Upper lobe of left lung (tissue), 6 donors: ENCODE measurements around the gene ITPK1. TPM values are rescaled to one million over a fixed set of nuclear protein-coding genes. Genes with fewer than 3 reads are reported as not detected.

Source experiments
- ATAC-seq, 2 donors: fragments of 200-7000 bp; cut with Tn5 transposase; one replicate each; pipeline ENCODE4 v1.9.1; 2022; ENCODE audit warnings: mild to moderate bottlenecking in 2 of 2, moderate library complexity in 2 of 2; ENCODE audit not compliant: low FRiP score in 2 of 2
- DNase-seq, 2 donors: peaks; one replicate each; pipeline ENCODE4 v3.0.0-alpha.2; 2019 to 2020
- H3K27ac ChIP-seq, 4 donors: fragments of 200-600 bp; sonication (generic); one replicate each; pipeline ENCODE4 v1.5.1; 2016 to 2019
- H3K27me3 ChIP-seq, 4 donors: fragments of 200-600 bp; sonication (generic); one replicate each; pipeline ENCODE4 v1.5.1; 2017 to 2019
- H3K36me3 ChIP-seq, 4 donors: fragments of 200-600 bp; sonication (generic); one replicate each; pipeline ENCODE4 v1.5.1; 2016 to 2019
- H3K4me1 ChIP-seq, 4 donors: fragments of 200-600 bp; sonication (generic); one replicate each; pipeline ENCODE4 v1.5.1; 2018 to 2019
- H3K4me3 ChIP-seq, 4 donors: fragments of 200-600 bp; sonication (generic); one replicate each; pipeline ENCODE4 v1.5.1; 2017 to 2019; ENCODE audit warnings: mild to moderate bottlenecking in 2 of 4, moderate library complexity in 1 of 4
- H3K9me3 ChIP-seq, 4 donors: fragments of 200-600 bp; sonication (generic); one replicate each; pipeline ENCODE4 v1.5.1; 2018 to 2019
- EP300 ChIP-seq, 4 donors: sonication (generic); formaldehyde crosslinking; IDR thresholded peaks; one replicate each; pipeline ENCODE4 v1.5.1; 2017; ENCODE audit warnings: antibody characterized with exemption in 4 of 4, control low read depth in 2 of 4
- POLR2A ChIP-seq, 4 donors: fragments of 450-650 bp; IDR thresholded peaks; one replicate each; pipeline ENCODE4 v1.5.1; 2016 to 2017; ENCODE audit warnings: antibody characterized with exemption in 4 of 4, mild to moderate bottlenecking in 2 of 4
- POLR2AphosphoS5 ChIP-seq, 2 donors: sonication (generic); formaldehyde crosslinking; IDR thresholded peaks; one replicate each; pipeline ENCODE4 v1.5.1; 2017; ENCODE audit warnings: antibody characterized with exemption in 2 of 2
- WGBS, 2 donors: methylation state at CpG; one replicate each; pipeline ENCODE4 v1.1.5; 2017 to 2018; 5-methylcytosine and 5-hydroxymethylcytosine counted together
- total RNA-seq, 6 donors: library from RNA; depleted of rRNA in 4 of 6; stranded (reverse); fragments of >200 nt in 4 of 6; gene quantifications; one replicate each; pipeline versions ENCODE4 v1.1.0 to v1.2.1, GENCODE V29; 2016 to 2021
- TF ChIP-seq, protein P1 (sequence below), 6 experiments: fragments of 450-650 bp in 4 of 6; fragments of 200-600 bp in 2 of 6; sonication (generic) in 2 of 6; IDR thresholded peaks; one replicate each; pipeline ENCODE4 v1.5.1; 2016 to 2019; ENCODE audit warnings: antibody characterized with exemption in 6 of 6
- donor health status: DM: no; HTN: no; CAD: no; lungs with moderate emphysema.
- donor health status: DM: no; HTN: yes; CAD: no; lungs with severe emphysema.

The ITPK1 gene
- total RNA-seq, 6 donors from 2014 or later = 41.9 to 128 (median 86.1) TPM

GRCh38 chr14:93084402-93084801 lies 31.3 kb downstream of the ITPK1 start:
- DNase-seq (no peak), ATAC-seq (no peak)
- no peaks in the 10 kb centered on the region for H3K27me3 ChIP-seq
- no peak overlapping the region for H3K4me3 ChIP-seq
- no peaks in the 10 kb centered on the region for H3K9me3 ChIP-seq
- WGBS, 2 donors = 95 to 96% methylated on average over 3 to 4 of the region's 4 CpGs
- H3K4me1 ChIP-seq = peaks cover 0 to 31% (median 6%) of the 10 kb centered on the region in 4 donors
- TF ChIP-seq POLR2A (IDR thresholded peaks at IDR 0.05) = no peak
- no peak for TF ChIP-seq EP300 (IDR thresholded peaks at IDR 0.05)
- TF ChIP-seq, protein P1, sequence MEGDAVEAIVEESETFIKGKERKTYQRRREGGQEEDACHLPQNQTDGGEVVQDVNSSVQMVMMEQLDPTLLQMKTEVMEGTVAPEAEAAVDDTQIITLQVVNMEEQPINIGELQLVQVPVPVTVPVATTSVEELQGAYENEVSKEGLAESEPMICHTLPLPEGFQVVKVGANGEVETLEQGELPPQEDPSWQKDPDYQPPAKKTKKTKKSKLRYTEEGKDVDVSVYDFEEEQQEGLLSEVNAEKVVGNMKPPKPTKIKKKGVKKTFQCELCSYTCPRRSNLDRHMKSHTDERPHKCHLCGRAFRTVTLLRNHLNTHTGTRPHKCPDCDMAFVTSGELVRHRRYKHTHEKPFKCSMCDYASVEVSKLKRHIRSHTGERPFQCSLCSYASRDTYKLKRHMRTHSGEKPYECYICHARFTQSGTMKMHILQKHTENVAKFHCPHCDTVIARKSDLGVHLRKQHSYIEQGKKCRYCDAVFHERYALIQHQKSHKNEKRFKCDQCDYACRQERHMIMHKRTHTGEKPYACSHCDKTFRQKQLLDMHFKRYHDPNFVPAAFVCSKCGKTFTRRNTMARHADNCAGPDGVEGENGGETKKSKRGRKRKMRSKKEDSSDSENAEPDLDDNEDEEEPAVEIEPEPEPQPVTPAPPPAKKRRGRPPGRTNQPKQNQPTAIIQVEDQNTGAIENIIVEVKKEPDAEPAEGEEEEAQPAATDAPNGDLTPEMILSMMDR (IDR thresholded peaks at IDR 0.05) = no peak
- TF ChIP-seq POLR2AphosphoS5 (IDR thresholded peaks at IDR 0.05) = no peak
- H3K36me3 ChIP-seq = no peaks in the 10 kb centered on the region
- H3K27ac ChIP-seq = no peak overlapping the region

GRCh38 chr14:93083917-93084316 lies 31.8 kb downstream of the ITPK1 start:
- no peak overlapping the region for H3K4me3 ChIP-seq
- peaks cover 0 to 31% (median 3%) of the 10 kb centered on the region in 4 donors for H3K4me1 ChIP-seq
- H3K36me3 ChIP-seq = no peaks in the 10 kb centered on the region
- H3K27me3 ChIP-seq = no peaks in the 10 kb centered on the region
- no peaks in the 10 kb centered on the region for H3K9me3 ChIP-seq
- ATAC-seq = no peak
- no peak overlapping the region for H3K27ac ChIP-seq
- no peak for DNase-seq
- 87 to 91% methylated on average over 9 of the region's 9 CpGs for WGBS, 2 donors
- TF ChIP-seq, protein P1 (IDR thresholded peaks at IDR 0.05) = no peak
- TF ChIP-seq EP300 (IDR thresholded peaks at IDR 0.05) (no peak), POLR2AphosphoS5 (IDR thresholded peaks at IDR 0.05) (no peak), POLR2A (IDR thresholded peaks at IDR 0.05) (no peak)

- ATAC-seq (no peak), DNase-seq (no peak)
- TF ChIP-seq POLR2A (IDR thresholded peaks at IDR 0.05) (no peak), EP300 (IDR thresholded peaks at IDR 0.05) (no peak), POLR2AphosphoS5 (IDR thresholded peaks at IDR 0.05) (no peak)
- TF ChIP-seq, protein P1 (IDR thresholded peaks at IDR 0.05) = no peak
- no peak overlapping the region for H3K4me3 ChIP-seq
- H3K36me3 ChIP-seq = no peaks in the 10 kb centered on the region
- no peaks in the 10 kb centered on the region for H3K9me3 ChIP-seq
- WGBS, 2 donors = 83 to 88% methylated on average over 4 to 12 of the region's 12 CpGs
- H3K27ac ChIP-seq = no peak overlapping the region
- H3K4me1 ChIP-seq = peaks cover 0 to 31% (median 3%) of the 10 kb centered on the region in 4 donors
- H3K27me3 ChIP-seq = no peaks in the 10 kb centered on the region
Observed at GRCh38 chr14:93082576-93083001, 33.1 kb downstream of the ITPK1 start.

DNA sequence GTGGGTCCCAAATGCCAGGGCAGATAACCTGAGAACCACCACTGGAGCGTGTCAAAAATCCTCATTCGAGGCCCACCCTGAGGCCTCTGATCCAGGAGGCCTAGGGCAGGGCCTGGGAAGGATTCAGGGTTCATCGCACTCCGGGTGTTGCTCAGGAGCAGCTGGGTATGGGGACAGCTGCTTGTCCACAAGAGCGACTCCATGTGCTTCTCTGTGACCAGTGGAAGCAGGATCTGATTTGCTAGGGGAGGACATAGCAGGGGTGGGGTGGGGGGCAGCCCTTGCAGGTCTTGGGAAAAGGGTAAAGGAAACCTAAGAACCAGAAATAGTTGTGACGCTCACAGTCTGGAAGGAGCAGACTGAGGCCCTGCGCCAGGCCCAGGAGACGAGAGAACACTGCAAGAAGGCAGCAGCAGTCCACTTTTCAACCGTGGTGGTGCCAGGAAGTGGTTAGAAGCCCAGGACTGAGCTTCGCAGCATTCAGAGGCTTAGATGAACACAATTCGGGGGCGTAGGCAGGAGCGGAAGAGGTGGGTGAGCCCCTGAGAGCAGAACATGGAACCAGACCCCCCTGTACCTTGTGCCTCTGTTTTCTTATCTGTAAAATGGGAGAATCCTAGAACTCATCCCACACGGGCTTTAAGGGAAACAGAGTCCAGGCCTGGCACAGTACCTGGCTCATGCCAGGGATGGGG lies 33.7 kb downstream of the ITPK1 start:
- ATAC-seq (no peak), DNase-seq (no peak)
- Histone ChIP-seq H3K27me3 (no peaks in the 10 kb centered on the region), H3K4me3 (no peak overlapping the region), H3K4me1 (peaks cover 0 to 31% (median 3%) of the 10 kb centered on the region in 4 donors), H3K36me3 (no peaks in the 10 kb centered on the region), H3K9me3 (no peaks in the 10 kb centered on the region), H3K27ac (no peak overlapping the region)
- TF ChIP-seq, protein P1 (IDR thresholded peaks at IDR 0.05) = no peak
- WGBS, 2 donors = 78 to 91% methylated on average over 14 of the region's 14 CpGs

DNA sequence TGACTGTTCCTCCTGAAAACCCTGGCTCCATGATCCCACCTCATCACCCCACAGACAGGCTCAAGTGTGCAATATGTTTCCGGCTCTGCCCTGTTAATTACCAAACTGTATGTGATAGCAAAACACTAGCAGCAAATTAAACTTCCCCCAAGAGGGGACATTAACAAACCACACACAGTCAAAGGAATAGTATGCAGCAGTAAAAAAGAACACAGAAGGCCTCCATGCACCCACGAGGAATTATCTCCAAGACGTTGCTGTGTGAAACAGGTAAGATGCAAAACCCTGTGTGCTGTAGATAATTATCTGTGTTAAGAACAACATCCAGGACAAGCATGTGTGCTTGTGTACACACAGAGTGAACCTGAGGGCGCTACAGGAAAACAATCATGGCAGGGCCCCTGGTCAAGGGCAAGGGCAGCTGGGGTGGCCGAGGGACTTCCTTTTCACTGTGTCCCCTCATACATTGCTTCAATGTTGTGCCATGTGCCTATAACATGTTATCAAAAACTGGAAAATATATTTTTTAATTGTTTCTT lies 35.8 kb downstream of the ITPK1 start:
- no peaks in the 10 kb centered on the region for H3K27me3 ChIP-seq

More for the DNA sequence above, 35.8 kb downstream of the ITPK1 start:
- WGBS, 2 donors = 91 to 97% methylated on average over 5 of the region's 5 CpGs
- ATAC-seq (no peak), DNase-seq (no peak)
- H3K27ac ChIP-seq = no peak overlapping the region
- no peak overlapping the region for H3K4me3 ChIP-seq
- no peaks in the 10 kb centered on the region for H3K36me3 ChIP-seq
- H3K4me1 ChIP-seq = peaks cover under 1 to 15% (median 3%) of the 10 kb centered on the region in 4 donors
- TF ChIP-seq POLR2AphosphoS5 (IDR thresholded peaks at IDR 0.05) (no peak), EP300 (IDR thresholded peaks at IDR 0.05) (no peak), POLR2A (IDR thresholded peaks at IDR 0.05) (no peak)
- TF ChIP-seq, protein P1 (IDR thresholded peaks at IDR 0.05) = no peak
- H3K9me3 ChIP-seq = no peaks in the 10 kb centered on the region
